Stimulated activated effector memory CD8-positive, alpha-beta T cell treated with anti-CD3 and anti-CD28 coated beads, Interleukin-12 subunit alpha, Interleukin-12 subunit beta, amount 100 ng/mL, for 72 hours (primary cell): ENCODE results near the gene NXPE1.

Experiments
- ATAC-seq: fragments of 150-1000 bp; cut with Tn5 transposase; 2 replicates; pipeline ENCODE4 v1.10.0; 2021
- DNase-seq, 2 donors: peaks; one replicate each; pipeline ENCODE4 v3.0.0; 2021 to 2022; ENCODE audit warnings: low spot score in 2 of 2
- H3K27ac Mint-ChIP-seq: one replicate; pipeline ENCODE4 v1.8.0; 2022; ENCODE audit warnings: mild to moderate bottlenecking, mixed read lengths
- H3K36me3 Mint-ChIP-seq: one replicate; pipeline ENCODE4 v1.8.0; 2022; ENCODE audit warnings: mild to moderate bottlenecking, mixed read lengths
- H3K4me1 Mint-ChIP-seq: one replicate; pipeline ENCODE4 v1.8.0; 2022; ENCODE audit warnings: mixed read lengths
- H3K4me3 Mint-ChIP-seq: one replicate; pipeline ENCODE4 v1.8.0; 2022; ENCODE audit warnings: mild to moderate bottlenecking, mixed read lengths
- H3K9me3 Mint-ChIP-seq: one replicate; pipeline ENCODE4 v1.8.0; 2022; ENCODE audit warnings: mixed read lengths

The NXPE1 gene

DNA sequence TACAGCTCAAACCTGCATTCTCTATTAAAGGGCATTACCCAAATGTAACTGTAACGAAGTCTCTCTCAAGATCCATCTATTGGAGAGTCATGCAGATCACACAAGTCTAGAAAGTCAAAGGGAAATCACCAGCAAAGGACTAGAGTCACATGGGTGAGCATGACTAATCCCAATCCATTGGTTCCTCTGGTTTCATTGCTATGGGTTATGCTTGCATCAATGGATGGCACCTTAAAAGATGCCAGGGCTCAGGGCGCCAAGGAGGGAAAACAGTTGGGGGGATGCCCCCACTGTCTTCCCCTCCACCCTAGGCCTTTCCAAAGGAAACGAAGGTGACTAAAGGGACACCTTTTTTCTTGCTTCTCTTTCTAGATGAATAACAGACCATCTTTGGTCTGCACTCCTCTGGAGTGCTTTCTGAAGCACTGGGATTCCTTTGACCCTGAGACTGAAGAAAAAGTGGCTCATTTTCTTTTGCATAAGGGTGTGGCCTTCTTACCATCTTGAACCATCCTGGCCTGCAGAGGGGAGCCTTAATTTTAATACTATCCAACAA, 27.8 kb upstream of the NXPE1 start:
- H3K4me3 Mint-ChIP-seq = no peak overlapping the region
- no peak overlapping the region for H3K27ac Mint-ChIP-seq
- peaks cover 21% of the 10 kb centered on the region for H3K9me3 Mint-ChIP-seq
- no peak for DNase-seq
- ATAC-seq = no peak
- no peaks in the 10 kb centered on the region for H3K36me3 Mint-ChIP-seq
- H3K4me1 Mint-ChIP-seq = no peaks in the 10 kb centered on the region

DNA sequence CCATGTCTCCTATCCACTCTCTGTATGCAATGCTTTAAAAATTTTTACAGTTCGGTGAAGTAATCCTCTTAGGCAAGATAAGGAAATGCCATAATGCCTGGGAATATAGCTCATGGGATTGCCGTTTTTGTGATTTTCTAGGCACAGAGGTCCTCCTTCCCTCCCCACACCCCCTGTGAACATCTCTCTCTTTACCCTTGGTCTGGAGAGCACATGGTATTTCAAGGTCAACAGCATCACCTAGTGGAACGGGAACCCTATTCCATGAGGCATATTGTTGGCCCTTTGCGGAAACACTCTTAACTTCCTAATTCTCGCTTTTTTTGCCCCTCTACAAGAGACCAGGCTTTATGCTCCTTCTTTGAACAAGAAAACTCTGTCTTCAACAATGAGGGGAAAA, 27.1 kb upstream of the NXPE1 start:
- H3K36me3 Mint-ChIP-seq = no peaks in the 10 kb centered on the region
- peaks cover 21% of the 10 kb centered on the region for H3K9me3 Mint-ChIP-seq
- H3K4me1 Mint-ChIP-seq = no peaks in the 10 kb centered on the region
- H3K4me3 Mint-ChIP-seq = no peak overlapping the region
- DNase-seq (no peak), ATAC-seq (no peak)
- H3K27ac Mint-ChIP-seq = no peak overlapping the region

DNA sequence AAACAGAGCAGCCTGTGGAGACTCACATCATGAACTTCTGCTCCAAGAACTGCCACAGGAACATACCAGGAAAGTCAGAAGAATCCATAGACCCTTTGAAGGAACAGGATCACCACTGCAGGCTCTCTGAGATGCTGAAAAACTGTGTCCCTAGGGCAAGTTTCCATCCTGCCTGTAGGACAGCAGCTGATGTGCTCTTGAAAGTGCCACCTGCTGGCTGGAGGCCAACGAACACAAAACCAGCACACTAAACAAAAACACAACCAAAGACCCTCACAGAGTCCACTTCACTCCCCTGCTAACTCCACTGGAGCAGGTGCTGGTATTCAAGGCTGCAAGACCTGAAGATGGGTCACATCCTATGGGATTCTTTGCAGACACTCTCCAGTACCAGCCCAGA, 12.0 kb upstream of the NXPE1 start:
- Mint-ChIP-seq H3K36me3 (no peaks in the 10 kb centered on the region), H3K4me1 (no peaks in the 10 kb centered on the region), H3K4me3 (no peak overlapping the region), H3K27ac (no peak overlapping the region), H3K9me3 (peaks cover 5% of the 10 kb centered on the region)
- ATAC-seq (no peak), DNase-seq (no peak)

DNA sequence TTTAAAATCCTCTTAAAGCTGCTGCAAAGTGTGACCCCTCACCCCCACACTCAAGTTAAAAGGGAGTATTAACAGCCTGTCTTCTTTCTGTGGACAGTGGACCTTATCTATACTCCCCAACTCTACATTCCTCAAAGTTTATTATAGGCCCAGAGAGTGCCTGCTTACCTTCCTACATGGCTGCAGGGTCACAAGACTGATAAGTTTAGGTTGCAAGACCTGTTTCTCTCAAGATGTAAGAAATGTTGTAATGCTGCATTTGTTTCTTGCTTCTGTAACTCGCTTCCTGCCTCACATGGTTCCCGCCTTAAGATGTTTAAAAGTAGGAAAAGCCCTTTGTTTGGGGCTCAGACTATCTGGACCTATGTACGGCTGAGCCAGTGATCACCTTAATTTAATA, 10.1 kb upstream of the NXPE1 start:
- no peak for DNase-seq
- Mint-ChIP-seq H3K9me3 (peaks cover 2% of the 10 kb centered on the region), H3K4me3 (no peak overlapping the region), H3K4me1 (no peaks in the 10 kb centered on the region), H3K27ac (no peak overlapping the region), H3K36me3 (no peaks in the 10 kb centered on the region)
- ATAC-seq = no peak

DNA sequence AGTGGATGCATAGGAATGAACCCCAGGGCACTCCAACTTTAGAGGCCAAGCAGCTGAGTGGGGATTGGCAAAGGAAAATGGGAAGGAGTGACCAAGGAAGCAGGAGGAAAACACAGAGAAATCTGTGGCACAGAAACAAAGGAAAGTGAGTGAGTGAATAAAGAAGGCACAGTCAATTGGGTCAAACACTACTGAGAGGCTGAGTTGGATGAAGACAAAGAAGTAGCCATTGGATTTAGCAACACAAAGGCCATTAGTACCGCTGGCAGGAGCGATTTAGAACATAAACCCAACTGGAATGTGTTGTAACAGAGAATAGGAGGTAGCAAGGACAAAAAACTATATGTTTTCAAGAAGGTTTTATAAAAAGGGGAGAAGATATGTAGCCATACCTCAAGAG, 6.6 kb upstream of the NXPE1 start:
- Mint-ChIP-seq H3K27ac (no peak overlapping the region), H3K9me3 (peaks cover 2% of the 10 kb centered on the region), H3K4me1 (no peaks in the 10 kb centered on the region), H3K36me3 (no peaks in the 10 kb centered on the region), H3K4me3 (no peak overlapping the region)
- no peak for DNase-seq
- no peak for ATAC-seq

DNA sequence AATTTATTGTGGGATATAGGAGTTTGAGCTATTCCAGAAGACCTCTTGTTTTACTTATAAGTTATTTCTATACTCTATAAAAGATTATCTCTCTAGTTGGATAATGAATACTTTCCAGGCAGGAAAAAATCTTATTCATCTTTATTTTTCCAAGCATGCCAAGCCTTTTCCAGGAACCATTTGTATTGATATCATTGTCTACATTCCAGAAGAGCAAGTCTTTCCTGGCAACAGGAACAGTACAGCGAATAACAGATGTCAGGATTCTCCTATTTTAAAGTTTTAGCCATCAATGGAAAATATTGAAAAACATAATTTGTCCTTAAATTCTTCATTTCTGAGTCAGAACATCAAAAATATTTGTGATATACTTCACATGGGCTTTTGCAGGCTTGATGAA, 5.2 kb upstream of the NXPE1 start:
- H3K9me3 Mint-ChIP-seq = no peaks in the 10 kb centered on the region
- ATAC-seq (no peak), DNase-seq (no peak)
- H3K27ac Mint-ChIP-seq = no peak overlapping the region
- no peaks in the 10 kb centered on the region for H3K4me1 Mint-ChIP-seq
- no peak overlapping the region for H3K4me3 Mint-ChIP-seq
- H3K36me3 Mint-ChIP-seq = no peaks in the 10 kb centered on the region

DNA sequence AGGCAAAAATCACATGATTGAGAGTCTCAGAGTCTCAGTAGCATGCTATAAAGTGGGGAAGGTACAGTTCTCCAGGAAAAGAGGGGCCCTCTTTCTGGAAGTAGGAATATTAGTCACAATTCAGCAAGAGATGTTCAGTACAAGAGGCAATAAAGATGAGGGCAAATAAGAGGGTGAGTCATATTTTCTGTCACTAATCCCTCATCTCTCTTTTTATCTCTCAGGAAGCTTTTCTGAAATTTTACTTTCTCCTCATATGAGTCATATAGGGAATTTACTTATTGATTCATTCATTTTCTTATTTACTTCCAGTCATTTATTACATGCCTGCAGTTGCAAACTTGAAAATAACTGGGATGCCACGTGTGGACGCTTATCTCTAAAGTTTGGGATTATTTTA, 3.4 kb upstream of the NXPE1 start:
- no peak overlapping the region for H3K27ac Mint-ChIP-seq
- DNase-seq (no peak), ATAC-seq (no peak)
- H3K4me1 Mint-ChIP-seq = no peaks in the 10 kb centered on the region
- no peaks in the 10 kb centered on the region for H3K9me3 Mint-ChIP-seq
- no peak overlapping the region for H3K4me3 Mint-ChIP-seq
- H3K36me3 Mint-ChIP-seq = no peaks in the 10 kb centered on the region

DNA sequence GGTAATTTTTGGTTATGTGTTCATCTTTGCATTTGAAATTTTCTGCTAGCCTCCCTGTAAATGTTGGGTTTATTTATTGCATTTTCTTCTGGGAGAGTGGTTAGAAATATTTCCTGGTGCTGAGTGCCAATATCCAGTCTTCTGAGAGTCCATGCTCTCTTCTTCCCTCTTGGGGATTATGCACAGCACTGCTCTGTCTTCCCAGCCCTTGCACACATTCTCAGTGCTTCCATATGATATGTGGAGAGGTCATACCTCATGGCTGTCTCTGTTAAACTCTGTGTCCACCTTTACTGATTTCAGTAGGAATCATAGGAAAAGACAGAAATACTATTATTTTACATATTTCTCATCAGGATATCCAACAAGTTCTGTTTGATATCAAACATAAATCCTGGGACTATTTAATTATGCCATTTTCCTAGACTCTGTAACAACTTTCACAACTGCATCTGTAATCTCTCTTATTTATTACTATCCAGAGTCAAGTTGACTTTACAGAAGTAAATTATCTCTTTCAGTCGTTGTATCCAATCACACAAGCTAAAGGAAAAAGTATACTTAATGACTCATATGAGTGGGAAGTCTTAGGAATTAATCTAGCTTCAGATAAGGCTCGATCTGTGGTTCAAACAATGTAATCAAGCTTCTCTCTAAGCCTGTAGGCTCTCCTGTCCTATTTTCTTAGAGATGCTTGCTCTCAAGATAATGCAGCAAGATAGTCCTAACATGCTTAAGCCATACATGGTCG, 2.7 kb upstream of the NXPE1 start:
- H3K4me3 Mint-ChIP-seq = no peak overlapping the region
- H3K9me3 Mint-ChIP-seq = no peaks in the 10 kb centered on the region
- DNase-seq = no peak
- H3K36me3 Mint-ChIP-seq = no peaks in the 10 kb centered on the region
- no peaks in the 10 kb centered on the region for H3K4me1 Mint-ChIP-seq
- H3K27ac Mint-ChIP-seq = no peak overlapping the region
- no peak for ATAC-seq

DNA sequence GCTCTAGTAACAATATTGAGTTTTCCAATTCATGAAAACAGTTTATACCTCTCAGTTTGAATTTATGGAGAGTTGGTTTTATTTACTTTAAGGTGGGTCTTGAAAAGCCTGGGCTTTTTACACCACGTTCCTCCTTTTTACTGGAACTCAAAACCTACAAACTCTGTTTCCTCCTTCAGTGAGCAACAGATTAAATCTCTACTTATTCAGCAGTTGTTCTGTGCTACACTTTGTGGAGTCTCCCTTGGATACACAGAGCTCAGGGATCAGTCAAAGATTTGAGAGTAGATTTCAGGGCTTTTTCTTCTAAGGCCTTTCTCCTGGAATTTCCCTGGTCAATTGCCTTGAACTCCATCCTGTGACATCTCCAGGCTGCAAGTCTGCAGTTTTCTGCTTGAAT, 3.5 kb downstream of the NXPE1 start:
- no peaks in the 10 kb centered on the region for H3K4me1 Mint-ChIP-seq
- no peaks in the 10 kb centered on the region for H3K9me3 Mint-ChIP-seq
- H3K36me3 Mint-ChIP-seq = no peaks in the 10 kb centered on the region
- no peak overlapping the region for H3K4me3 Mint-ChIP-seq
- ATAC-seq (no peak), DNase-seq (no peak)
- H3K27ac Mint-ChIP-seq = no peak overlapping the region

DNA sequence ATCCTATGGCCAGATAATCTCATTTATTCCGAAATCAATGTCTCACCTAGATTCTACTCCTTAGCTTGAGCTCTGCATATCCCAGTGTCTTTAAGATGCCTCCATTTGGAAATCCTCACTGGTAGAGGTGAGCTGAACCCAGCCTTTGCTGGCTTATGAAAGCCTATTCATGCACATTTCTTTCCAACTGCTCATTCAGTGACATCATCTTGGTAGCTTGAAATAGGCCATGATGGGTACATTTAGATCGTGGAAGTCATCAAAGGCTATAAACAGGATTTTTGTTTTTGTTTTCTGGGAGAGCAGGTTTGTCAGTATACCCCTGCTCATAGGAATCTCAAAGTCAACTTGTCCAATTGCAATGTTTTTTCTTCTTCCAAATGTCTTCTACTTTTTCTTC, 6.0 kb downstream of the NXPE1 start:
- no peak overlapping the region for H3K27ac Mint-ChIP-seq
- no peaks in the 10 kb centered on the region for H3K4me1 Mint-ChIP-seq
- no peaks in the 10 kb centered on the region for H3K9me3 Mint-ChIP-seq
- ATAC-seq (no peak), DNase-seq (no peak)
- H3K4me3 Mint-ChIP-seq = no peak overlapping the region
- no peaks in the 10 kb centered on the region for H3K36me3 Mint-ChIP-seq

DNA sequence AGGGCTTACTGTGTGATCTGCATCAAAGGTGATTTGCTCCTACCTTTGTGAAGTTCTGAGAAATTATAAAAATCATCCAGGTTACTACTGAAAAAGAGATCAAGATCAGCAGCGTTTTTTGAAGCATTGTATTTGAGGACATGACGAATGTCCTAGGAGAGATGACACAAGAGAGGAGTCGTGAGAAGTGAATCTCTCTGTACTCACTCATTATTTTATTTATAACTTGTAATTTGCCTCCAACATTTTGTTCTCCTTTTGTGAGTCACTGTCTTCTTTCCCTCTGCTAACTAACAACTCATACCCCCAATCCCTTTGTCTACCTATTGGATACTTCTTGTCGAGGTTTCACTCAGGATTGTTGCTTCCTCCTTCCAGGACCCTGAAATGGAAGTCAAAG, 8.6 kb downstream of the NXPE1 start:
- H3K27ac Mint-ChIP-seq = no peak overlapping the region
- no peak overlapping the region for H3K4me3 Mint-ChIP-seq
- no peaks in the 10 kb centered on the region for H3K4me1 Mint-ChIP-seq
- H3K36me3 Mint-ChIP-seq = no peaks in the 10 kb centered on the region
- ATAC-seq (no peak), DNase-seq (no peak)
- H3K9me3 Mint-ChIP-seq = no peaks in the 10 kb centered on the region

DNA sequence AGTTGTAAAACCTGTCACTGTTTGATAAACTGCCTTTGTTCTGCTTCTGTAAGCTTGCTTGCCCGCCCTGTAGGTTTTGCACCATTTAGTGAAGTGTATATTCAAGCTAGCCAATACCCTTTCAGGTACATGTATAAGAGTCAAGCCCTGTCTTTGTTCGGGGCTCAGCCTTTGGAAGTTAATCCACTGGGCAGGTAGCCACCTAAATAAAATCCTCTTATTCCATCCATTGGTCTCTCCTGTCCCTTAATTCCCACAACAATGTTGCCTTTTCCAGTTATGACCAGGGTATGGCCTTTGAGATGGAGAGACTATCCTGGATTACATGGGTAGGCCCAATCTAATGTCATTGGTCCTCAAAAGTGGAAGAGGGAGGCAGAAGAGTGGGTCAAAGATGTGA, 34.0 kb downstream of the NXPE1 start:
- ATAC-seq (no peak), DNase-seq (no peak)
- Mint-ChIP-seq H3K36me3 (no peaks in the 10 kb centered on the region), H3K27ac (no peak overlapping the region), H3K4me3 (no peak overlapping the region), H3K9me3 (peaks cover 12% of the 10 kb centered on the region), H3K4me1 (no peaks in the 10 kb centered on the region)

DNA sequence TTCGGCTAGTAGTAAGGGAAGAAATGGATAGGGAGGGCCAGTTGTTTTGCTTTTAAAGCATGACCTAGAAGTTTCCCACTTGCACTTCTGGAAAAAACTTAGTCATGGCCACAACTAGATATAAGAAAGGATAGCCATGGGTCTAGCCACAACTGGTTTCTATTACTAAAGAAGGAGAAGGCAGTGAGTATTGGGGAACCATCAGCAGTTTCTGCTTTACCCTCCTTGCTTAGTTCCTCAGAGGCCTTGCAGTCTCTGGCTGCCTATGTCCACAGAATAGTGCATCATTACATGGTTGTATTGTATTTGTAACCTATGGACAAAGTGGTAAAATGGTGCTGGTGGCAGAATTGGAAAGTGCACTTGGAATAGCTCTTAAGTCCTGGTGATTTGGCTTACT, 35.6 kb downstream of the NXPE1 start:
- ATAC-seq = no peak
- H3K36me3 Mint-ChIP-seq = no peaks in the 10 kb centered on the region
- DNase-seq = no peak
- H3K4me3 Mint-ChIP-seq = no peak overlapping the region
- no peak overlapping the region for H3K27ac Mint-ChIP-seq
- H3K4me1 Mint-ChIP-seq = no peaks in the 10 kb centered on the region
- peaks cover 12% of the 10 kb centered on the region for H3K9me3 Mint-ChIP-seq

DNA sequence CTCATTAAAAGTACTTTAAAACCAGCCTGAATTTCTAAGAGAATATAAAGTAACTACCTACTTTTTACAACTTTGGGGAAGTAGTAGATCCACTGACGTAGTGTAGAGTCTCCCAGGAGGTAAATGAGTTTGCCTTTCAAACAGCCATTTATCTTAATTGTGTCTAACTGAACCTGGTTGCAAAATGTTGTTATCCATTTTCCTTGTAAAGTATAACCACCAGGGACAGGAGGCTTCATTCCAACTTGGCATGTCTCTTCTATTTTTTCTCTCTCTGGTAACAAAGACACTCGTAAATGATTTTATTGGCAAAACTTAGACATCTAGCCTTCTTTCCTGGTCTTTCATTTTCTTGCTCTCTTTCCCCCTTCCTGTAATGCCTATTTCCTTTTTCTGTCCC, 36.9 kb downstream of the NXPE1 start:
- DNase-seq (no peak), ATAC-seq (no peak)
- Mint-ChIP-seq H3K4me3 (no peak overlapping the region), H3K9me3 (peaks cover 12% of the 10 kb centered on the region), H3K4me1 (no peaks in the 10 kb centered on the region), H3K27ac (no peak overlapping the region), H3K36me3 (no peaks in the 10 kb centered on the region)

DNA sequence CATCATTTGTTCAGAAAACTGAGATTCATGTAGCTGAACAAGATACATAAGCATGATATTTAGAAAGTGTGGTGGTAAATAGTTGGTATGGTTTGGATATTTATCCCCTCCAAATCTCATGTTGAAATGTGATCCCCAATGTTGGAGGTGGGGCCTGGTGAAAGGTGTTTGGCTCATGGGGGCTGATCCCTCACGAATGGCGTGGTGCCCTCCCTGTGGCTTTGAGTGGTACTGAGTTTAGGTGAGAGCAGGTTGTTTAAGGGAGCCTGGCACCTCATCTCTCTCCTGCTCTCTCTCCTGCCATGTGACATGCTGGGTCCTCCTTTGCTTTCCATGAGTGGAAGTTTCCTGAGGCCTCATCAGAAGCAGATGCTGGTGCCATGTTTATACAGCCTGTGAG, 48.1 kb downstream of the NXPE1 start:
- H3K4me1 Mint-ChIP-seq = no peaks in the 10 kb centered on the region
- no peaks in the 10 kb centered on the region for H3K9me3 Mint-ChIP-seq
- no peak overlapping the region for H3K27ac Mint-ChIP-seq

DNA sequence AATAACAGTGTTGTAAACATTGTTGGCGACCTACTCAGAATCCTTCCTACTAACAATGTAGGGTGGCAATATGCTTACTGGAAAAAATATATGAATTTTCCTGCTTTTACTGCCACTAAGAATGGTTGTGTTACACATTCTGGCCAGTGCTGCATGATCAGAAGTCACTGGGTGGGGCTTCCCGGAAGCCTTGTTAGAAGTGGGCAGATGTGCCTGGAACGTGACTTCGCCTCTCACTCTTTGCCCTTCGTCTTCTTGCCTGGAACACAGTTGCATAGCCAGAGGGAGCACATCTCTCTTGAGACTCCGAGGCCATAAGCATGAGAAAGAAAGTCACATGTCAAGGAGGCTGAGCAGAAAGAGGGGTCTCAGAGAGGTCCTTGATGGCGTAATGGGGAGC, 48.6 kb downstream of the NXPE1 start:
- H3K4me1 Mint-ChIP-seq = no peaks in the 10 kb centered on the region
- ATAC-seq (no peak), DNase-seq (no peak)
- H3K27ac Mint-ChIP-seq = no peak overlapping the region
- H3K36me3 Mint-ChIP-seq = no peaks in the 10 kb centered on the region
- no peak overlapping the region for H3K4me3 Mint-ChIP-seq
- H3K9me3 Mint-ChIP-seq = no peaks in the 10 kb centered on the region

More for the DNA sequence above, 48.1 kb downstream of the NXPE1 start:
- ATAC-seq = no peak
- H3K4me3 Mint-ChIP-seq = no peak overlapping the region
- no peaks in the 10 kb centered on the region for H3K36me3 Mint-ChIP-seq
- no peak for DNase-seq

DNA sequence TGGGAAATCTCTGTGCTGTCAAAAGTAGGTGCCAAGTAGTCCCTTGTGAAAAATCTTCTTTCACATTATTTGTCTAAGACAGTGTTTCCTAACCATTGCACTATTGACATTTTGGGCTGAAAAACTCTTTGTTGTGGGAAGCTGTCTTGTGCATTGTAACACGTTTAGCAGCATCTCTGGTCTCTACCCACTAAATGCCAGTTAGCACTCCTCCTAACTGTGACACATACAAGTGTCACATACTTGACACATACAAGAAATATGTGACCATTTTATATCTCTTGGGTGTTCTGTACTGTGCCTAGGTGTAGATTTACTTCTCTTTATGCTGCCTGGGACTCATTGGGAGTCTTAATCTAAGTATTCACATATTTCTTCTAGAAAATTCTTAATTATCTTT, 57.8 kb downstream of the NXPE1 start:
- no peak for ATAC-seq
- no peak overlapping the region for H3K4me3 Mint-ChIP-seq
- H3K9me3 Mint-ChIP-seq = peaks cover 4% of the 10 kb centered on the region
- no peaks in the 10 kb centered on the region for H3K36me3 Mint-ChIP-seq
- no peak overlapping the region for H3K27ac Mint-ChIP-seq
- no peak for DNase-seq
- H3K4me1 Mint-ChIP-seq = no peaks in the 10 kb centered on the region
